Measurements from ENCODE around the gene CRYBB1. TPM values are rescaled to one million over a fixed set of nuclear protein-coding genes. Genes with fewer than 3 reads are reported as not detected.
"Not testable (repeated sequence)": the region's sequence is repeated elsewhere in the genome, so short reads cannot be mapped to it uniquely, and the experiment has no call there.

Gene CRYBB1
- total RNA-seq, 2 donors from 2014 or later, result not detected

- H3K27me3 Mint-ChIP-seq, result no peaks in the 10 kb centered on the region
- H3K9me3 Mint-ChIP-seq, result no peaks in the 10 kb centered on the region
- H3K27ac Mint-ChIP-seq, result no peak overlapping the region
- H3K36me3 Mint-ChIP-seq, result no peaks in the 10 kb centered on the region
- H3K4me3 Mint-ChIP-seq, result no peak overlapping the region
- H3K4me1 Mint-ChIP-seq (ENCODE audit: low read depth in 2 of 2), result peaks cover 15 to 18% of the 10 kb centered on the region in 2 donors
- DNase-seq (ENCODE audit: low spot score) (no peak), ATAC-seq (no peak)
Observed at GRCh38 chr22:26623984-26624383, 6.2 kb upstream of the CRYBB1 start.

DNA sequence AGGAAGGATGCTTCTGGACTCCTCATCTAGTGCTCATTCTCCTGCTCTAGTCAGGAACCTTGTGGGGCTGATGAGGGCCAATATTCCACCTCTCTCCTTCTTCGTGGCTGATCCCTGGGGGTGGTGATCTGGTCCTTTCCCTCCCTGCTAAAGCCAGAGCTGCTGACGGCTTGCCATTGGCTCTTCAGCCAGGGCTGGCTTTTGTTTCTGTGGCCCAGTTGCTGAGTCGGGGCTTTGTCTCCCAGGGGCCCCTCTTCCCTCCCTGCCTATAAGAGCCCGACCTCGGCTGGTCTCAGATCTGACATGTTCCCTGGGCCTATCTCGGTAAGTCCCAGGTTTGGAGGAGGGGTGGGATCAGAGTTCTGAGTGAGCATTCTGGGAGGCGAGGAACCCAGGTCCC, 3.8 kb upstream of the CRYBB1 start, which contains the start of gene CRYBA4:
Gene CRYBA4 (plus strand): TSS at position 301 of the 400 bp plus-strand sequence. CDS start 634 bp downstream, outside the sequence.
- no peaks in the 10 kb centered on the region for H3K36me3 Mint-ChIP-seq
- no peaks in the 10 kb centered on the region for H3K27me3 Mint-ChIP-seq
- no peak within 1 kb of the TSS for H3K27ac Mint-ChIP-seq
- DNase-seq (ENCODE audit: low spot score), result no peak
- peaks cover 10 to 21% of the 10 kb centered on the region in 2 donors for H3K4me1 Mint-ChIP-seq (ENCODE audit: low read depth in 2 of 2)
- no peak for ATAC-seq
- H3K9me3 Mint-ChIP-seq, result no peaks in the 10 kb centered on the region
- H3K4me3 Mint-ChIP-seq, result no peak within 1 kb of the TSS

DNA sequence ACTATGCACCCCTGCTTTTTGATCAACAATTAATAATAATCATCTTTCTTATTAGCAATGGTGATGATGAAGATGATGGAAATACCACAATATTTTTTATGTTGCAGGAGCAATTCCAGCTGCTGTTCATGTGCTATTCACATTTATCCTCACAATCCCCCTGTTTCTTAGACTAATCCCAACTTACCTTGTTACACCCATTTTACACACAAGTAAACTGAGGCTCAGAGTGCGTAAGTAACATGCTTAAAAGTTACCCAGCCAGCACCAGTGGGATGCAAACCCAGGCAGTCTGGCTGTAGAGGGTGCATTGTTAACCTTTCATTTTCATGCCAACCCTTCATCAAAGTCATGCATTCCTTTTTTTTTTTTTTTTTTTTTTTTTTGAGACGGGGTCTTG, 2.4 kb upstream of the CRYBB1 start:
- Mint-ChIP-seq H3K27ac (no peak overlapping the region), H3K4me3 (no peak overlapping the region), H3K27me3 (no peaks in the 10 kb centered on the region), H3K4me1 (ENCODE audit: low read depth in 2 of 2) (peaks cover 15 to 29% of the 10 kb centered on the region in 2 donors), H3K9me3 (no peaks in the 10 kb centered on the region), H3K36me3 (no peaks in the 10 kb centered on the region)
- ATAC-seq (no peak), DNase-seq (ENCODE audit: low spot score) (no peak)

DNA sequence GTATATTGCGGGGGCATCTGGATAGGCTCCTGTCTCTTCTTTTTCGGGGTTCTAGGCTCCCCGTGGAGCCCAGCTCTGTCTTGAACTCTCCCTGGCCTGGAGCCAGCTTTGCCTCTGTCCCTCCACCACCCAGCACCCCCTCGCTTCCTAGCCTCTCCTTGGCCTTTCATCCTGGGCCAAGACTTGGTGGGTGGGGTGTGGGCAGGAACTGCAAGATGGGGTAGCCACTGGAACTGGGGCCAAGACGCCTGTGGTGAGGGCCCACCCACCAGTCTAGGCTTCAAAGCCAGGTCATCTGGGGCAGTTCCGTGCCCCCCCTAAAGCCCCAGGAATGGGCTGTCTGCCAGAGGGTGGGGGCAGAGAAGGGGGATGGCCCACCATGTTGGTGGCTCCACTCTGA, 1.7 kb upstream of the CRYBB1 start:
- no peak for DNase-seq (ENCODE audit: low spot score)
- Mint-ChIP-seq H3K27ac (peak overlapping the region in 1 of 2 donors; percentile 53), H3K4me1 (ENCODE audit: low read depth in 2 of 2) (peaks cover 16 to 29% of the 10 kb centered on the region in 2 donors), H3K9me3 (no peaks in the 10 kb centered on the region), H3K36me3 (no peaks in the 10 kb centered on the region), H3K27me3 (no peaks in the 10 kb centered on the region), H3K4me3 (no peak overlapping the region)
- no peak for ATAC-seq

- DNase-seq (ENCODE audit: low spot score) (no peak), ATAC-seq (no peak)
- Mint-ChIP-seq H3K27me3 (no peaks in the 10 kb centered on the region), H3K27ac (peak overlapping the region in 1 of 2 donors; percentile 53), H3K36me3 (no peaks in the 10 kb centered on the region), H3K4me1 (ENCODE audit: low read depth in 2 of 2) (peaks cover 20 to 29% of the 10 kb centered on the region in 2 donors), H3K9me3 (no peaks in the 10 kb centered on the region), H3K4me3 (no peak overlapping the region)
Observed at GRCh38 chr22:26618455-26618854, 628 bp upstream of the CRYBB1 start.

DNA sequence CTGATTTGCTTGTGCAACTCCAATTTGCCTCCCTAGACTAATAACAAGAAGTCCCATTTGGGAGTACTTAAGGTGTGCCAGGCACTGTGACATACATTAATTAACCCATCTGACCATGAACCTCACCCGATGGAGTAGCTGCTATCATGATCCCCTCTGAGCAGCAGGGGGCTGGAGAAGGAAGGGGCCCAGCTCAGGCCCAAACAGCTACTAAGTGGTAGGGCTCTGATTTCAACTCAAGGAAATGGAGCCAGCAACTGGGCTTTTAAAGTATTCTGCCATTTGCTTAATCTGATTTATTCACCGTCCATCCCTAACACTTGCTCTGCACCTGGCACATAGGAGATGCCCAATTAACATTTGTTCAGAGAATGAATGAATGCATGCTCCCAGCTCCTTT, 1.2 kb downstream of the CRYBB1 start:
- no peak for DNase-seq (ENCODE audit: low spot score)
- no peaks in the 10 kb centered on the region for H3K9me3 Mint-ChIP-seq
- H3K4me3 Mint-ChIP-seq, result no peak overlapping the region

GRCh38 chr22:26615830-26616435, 1.9 kb downstream of the CRYBB1 start:
- no peak for DNase-seq (ENCODE audit: low spot score)
- H3K27me3 Mint-ChIP-seq, result no peaks in the 10 kb centered on the region
- H3K4me1 Mint-ChIP-seq (ENCODE audit: low read depth in 2 of 2), result peaks cover 26 to 38% of the 10 kb centered on the region in 2 donors
- H3K9me3 Mint-ChIP-seq, result no peaks in the 10 kb centered on the region
- H3K4me3 Mint-ChIP-seq, result no peak overlapping the region
- H3K36me3 Mint-ChIP-seq, result no peaks in the 10 kb centered on the region
- ATAC-seq, result no peak
- H3K27ac Mint-ChIP-seq, result peak overlapping the region; percentile 9 to 35

More for the DNA sequence above, 1.2 kb downstream of the CRYBB1 start:
- H3K27ac Mint-ChIP-seq, result peak overlapping the region; percentile 9 to 53
- H3K4me1 Mint-ChIP-seq (ENCODE audit: low read depth in 2 of 2), result peaks cover 26 to 37% of the 10 kb centered on the region in 2 donors
- no peaks in the 10 kb centered on the region for H3K27me3 Mint-ChIP-seq
- no peak for ATAC-seq
- H3K36me3 Mint-ChIP-seq, result no peaks in the 10 kb centered on the region

GRCh38 chr22:26615149-26615548, 2.7 kb downstream of the CRYBB1 start:
- H3K27ac Mint-ChIP-seq, result peak overlapping the region in 1 of 2 donors; percentile 35
- peaks cover 33 to 46% of the 10 kb centered on the region in 2 donors for H3K4me1 Mint-ChIP-seq (ENCODE audit: low read depth in 2 of 2)
- no peaks in the 10 kb centered on the region for H3K36me3 Mint-ChIP-seq
- ATAC-seq, result no peak
- H3K4me3 Mint-ChIP-seq, result no peak overlapping the region
- no peak for DNase-seq (ENCODE audit: low spot score)
- H3K9me3 Mint-ChIP-seq, result no peaks in the 10 kb centered on the region
- H3K27me3 Mint-ChIP-seq, result no peaks in the 10 kb centered on the region

GRCh38 chr22:26614322-26614721, 3.5 kb downstream of the CRYBB1 start:
- DNase-seq (ENCODE audit: low spot score) (no peak), ATAC-seq (no peak)
- Mint-ChIP-seq H3K9me3 (no peaks in the 10 kb centered on the region), H3K27ac (peak overlapping the region in 1 of 2 donors; percentile 30), H3K4me1 (ENCODE audit: low read depth in 2 of 2) (peaks cover 37 to 53% of the 10 kb centered on the region in 2 donors), H3K4me3 (no peak overlapping the region), H3K36me3 (no peaks in the 10 kb centered on the region), H3K27me3 (no peaks in the 10 kb centered on the region)

- not testable (repeated sequence) for H3K36me3 Mint-ChIP-seq; H3K27ac Mint-ChIP-seq; H3K27me3 Mint-ChIP-seq; H3K4me3 Mint-ChIP-seq; H3K9me3 Mint-ChIP-seq; ATAC-seq; DNase-seq (ENCODE audit: low spot score)
- peaks cover 38 to 54% of the 10 kb centered on the region in 2 donors for H3K4me1 Mint-ChIP-seq (ENCODE audit: low read depth in 2 of 2)
Observed at GRCh38 chr22:26613753-26614152, 4.1 kb downstream of the CRYBB1 start.

DNA sequence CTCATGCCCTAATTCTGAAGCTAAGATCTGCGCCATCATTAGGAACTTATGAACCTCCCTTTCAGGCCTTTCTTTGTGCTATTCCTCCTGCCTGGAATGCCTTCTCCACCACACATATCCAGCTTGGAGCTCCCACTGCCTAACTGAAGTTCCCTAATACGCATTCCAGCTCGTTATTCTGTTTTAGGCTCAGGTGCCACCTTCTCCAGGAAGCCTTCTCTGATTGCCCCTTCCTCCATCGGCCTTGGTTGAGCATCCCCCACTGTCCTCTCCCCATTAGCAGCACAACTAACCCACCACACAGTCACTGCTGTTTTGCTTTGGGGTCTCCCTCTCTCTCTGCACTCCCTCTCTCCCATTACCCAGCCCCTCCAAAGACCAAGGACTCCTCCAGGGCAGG, 5.2 kb downstream of the CRYBB1 start:
- H3K36me3 Mint-ChIP-seq, result no peaks in the 10 kb centered on the region
- H3K27me3 Mint-ChIP-seq, result no peaks in the 10 kb centered on the region
- peaks cover 38 to 51% of the 10 kb centered on the region in 2 donors for H3K4me1 Mint-ChIP-seq (ENCODE audit: low read depth in 2 of 2)
- H3K4me3 Mint-ChIP-seq, result no peak overlapping the region
- DNase-seq (ENCODE audit: low spot score) (no peak), ATAC-seq (no peak)
- H3K27ac Mint-ChIP-seq, result peak overlapping the region; percentile 62 to 75
- H3K9me3 Mint-ChIP-seq, result no peaks in the 10 kb centered on the region

GRCh38 chr22:26610996-26611395, 6.8 kb downstream of the CRYBB1 start:
- DNase-seq (ENCODE audit: low spot score), result no peak
- Mint-ChIP-seq H3K9me3 (no peaks in the 10 kb centered on the region), H3K27me3 (no peaks in the 10 kb centered on the region), H3K36me3 (no peaks in the 10 kb centered on the region), H3K4me3 (no peak overlapping the region), H3K27ac (peak overlapping the region in 1 of 2 donors; percentile 69), H3K4me1 (ENCODE audit: low read depth in 2 of 2) (peaks cover 31 to 38% of the 10 kb centered on the region in 2 donors)
- peak in 1 of 2 donors; percentile 4 for ATAC-seq

DNA sequence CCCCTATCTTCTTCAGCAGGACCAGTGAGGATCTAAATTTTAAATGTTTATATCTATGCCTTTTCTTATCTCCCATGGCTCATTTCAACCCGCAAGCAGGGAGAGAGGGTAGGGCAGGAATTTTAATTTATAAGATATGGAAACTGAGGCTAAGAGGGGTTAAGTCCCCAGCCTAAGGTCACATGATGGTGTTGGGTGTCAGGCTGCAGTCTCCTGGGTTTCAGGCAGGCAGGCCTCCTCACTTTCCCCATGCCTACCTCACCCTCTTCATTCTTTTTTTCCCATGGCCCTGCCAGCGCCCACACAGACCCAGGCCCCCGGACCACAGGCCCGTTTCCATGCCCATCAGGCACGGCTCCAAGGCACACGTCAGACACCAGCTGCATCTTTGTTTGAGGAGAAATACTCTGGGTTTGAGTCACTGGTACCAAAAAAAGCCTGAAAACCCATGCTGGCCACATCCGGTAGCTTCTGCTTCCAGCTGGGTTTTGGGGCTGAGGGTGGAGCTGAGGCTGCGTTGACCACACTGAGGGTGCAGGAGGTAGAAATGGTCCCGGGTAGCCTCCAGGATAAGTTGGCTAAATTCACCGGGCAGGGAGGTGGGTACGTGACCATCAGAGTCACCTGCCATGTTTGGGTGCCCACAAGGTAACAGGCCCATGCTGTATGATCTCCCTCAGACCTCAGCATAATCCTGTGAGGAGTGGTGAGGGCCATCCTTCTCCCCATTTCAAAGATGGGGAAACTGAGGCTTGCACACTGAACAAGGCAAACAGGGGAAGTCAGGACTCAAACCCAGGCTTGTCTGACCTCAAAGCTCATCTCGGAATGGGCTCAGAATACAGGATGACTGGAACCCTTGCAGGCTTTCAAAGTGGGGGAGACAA, 7.5 kb downstream of the CRYBB1 start:
- no peaks in the 10 kb centered on the region for H3K9me3 Mint-ChIP-seq
- H3K36me3 Mint-ChIP-seq, result no peaks in the 10 kb centered on the region
- peak; percentile 91 to 93 for ATAC-seq
- H3K4me3 Mint-ChIP-seq, result peak overlapping the region; percentile 59
- peaks cover 30 to 34% of the 10 kb centered on the region in 2 donors for H3K4me1 Mint-ChIP-seq (ENCODE audit: low read depth in 2 of 2)
- no peaks in the 10 kb centered on the region for H3K27me3 Mint-ChIP-seq
- peak overlapping the region; percentile 27 to 69 for H3K27ac Mint-ChIP-seq
- peak; percentile 73 for DNase-seq (ENCODE audit: low spot score)

DNA sequence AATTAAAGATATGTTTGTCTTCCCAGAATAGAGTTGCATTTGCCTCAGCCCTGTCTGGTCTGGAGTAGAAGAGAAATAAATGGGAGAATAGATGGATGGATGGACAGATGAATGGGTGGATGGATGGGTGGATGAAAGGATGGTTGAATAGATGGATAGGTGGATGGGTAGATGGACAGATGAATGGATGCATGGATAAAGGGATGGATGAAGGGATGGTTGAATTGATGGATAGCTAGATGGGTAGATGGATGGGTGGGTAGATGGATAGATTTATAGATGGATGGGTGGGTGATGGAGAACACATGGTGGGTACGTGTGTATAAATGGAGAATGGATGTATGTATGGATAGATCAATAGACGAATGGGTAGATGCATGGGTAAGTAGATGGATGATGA, 8.5 kb downstream of the CRYBB1 start:
- Mint-ChIP-seq H3K4me1 (ENCODE audit: low read depth in 2 of 2) (peaks cover 33 to 37% of the 10 kb centered on the region in 2 donors), H3K9me3 (no peaks in the 10 kb centered on the region)

More for the DNA sequence above, 8.5 kb downstream of the CRYBB1 start:
- DNase-seq (ENCODE audit: low spot score) (no peak), ATAC-seq (no peak)
- Mint-ChIP-seq H3K27me3 (no peaks in the 10 kb centered on the region), H3K36me3 (no peaks in the 10 kb centered on the region), H3K4me3 (peak overlapping the region; percentile 28), H3K27ac (peak overlapping the region in 1 of 2 donors; percentile 27)
